Epidermal melanocyte (primary cell): ENCODE measurements around the gene KMT2B.
A peak's percentile ranks its signal among the peaks of the same experiment; 100 is the strongest.
"Not testable (repeated sequence)": the region's sequence is repeated elsewhere in the genome, so short reads cannot be mapped to it uniquely, and the experiment has no call there.

Experiments
- DNase-seq: peaks from one replicate; pipeline ENCODE4 v3.0.0; 2011; ENCODE audit warnings: low spot score; ENCODE audit not compliant: insufficient read length

KMT2B gene

DNA sequence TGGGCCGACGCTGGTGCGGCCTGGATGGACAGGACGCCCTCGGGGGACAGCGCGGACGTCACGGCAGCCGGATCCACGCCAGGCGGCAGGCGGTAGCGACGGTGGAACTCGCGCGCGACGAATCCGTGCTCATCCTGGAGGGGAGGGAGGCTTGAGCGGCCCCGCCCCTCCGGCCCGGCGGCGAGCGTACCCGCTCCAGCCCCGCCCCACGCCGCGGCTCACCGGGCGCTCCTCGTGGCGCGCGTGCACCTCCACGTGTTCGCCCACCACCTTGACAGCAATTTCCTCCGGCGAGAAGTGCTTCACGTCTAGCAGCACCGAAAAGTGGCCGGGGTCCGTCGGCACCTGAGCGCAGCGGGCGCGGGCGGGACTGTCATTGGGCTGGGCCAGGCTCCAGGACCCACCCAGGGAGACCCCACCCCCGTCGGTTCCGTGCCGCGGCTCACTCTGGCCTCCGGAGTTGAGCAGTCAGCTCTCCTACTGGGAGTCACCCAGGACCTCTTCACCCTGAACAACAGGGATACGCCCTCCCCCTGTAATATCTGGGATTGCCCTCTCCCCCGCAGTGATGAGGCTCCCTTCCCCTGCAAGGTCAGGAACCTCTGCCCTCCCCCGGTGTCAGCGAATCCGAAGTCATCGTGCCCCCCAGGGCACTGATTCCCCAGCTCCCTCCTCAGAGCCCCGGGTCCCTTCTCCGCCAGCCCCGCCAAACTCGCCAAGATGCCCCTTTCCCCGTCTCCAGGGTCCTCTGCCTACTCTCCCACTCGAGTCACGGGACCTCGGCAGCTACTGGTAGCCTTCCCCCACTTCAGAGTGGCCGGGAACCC is 38.0 kb downstream of the KMT2B start:
- no peak for DNase-seq

DNA sequence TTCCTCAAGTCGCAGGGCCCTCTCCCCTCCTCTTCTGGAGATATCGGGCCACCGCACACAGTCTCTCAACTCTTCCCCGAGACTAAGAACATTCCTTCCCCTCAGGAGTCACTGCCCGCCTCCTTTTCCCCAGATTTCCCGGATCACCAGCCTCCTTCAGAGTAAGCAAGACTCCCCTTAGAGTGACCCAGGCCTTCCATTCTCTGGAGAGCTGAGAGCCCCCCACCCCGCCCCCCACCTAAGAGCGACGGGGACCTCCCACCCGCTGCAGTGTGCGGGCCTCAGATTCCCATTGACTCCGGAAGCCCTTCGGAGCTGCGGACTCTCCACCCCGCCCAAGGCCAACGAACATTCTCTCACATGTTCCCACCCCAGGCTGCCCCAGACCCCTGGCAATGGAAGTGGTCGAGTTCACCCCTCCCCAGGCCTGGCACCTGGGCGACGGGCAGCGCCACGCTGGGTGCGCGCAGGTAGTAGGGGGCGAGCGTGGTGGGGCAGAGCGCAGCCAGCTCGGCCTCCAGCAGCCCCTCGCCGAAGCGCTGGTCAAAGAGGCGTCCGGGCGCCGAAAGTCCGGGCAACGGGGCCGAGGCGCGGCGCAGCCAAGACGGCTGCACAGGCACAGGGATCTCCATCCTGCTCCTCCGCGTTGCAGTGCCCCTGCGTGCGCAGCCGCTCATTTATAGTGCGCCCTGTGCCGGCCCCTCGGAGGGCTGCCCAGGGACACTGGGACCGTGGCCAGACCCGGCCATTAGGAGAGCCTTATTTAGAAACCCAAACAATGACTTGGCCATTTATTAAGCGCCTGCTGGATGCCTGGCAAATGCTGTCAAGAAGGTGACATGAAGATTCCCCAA is 38.8 kb downstream of the KMT2B start, which contains the start of gene HSPB6:
HSPB6 (minus strand) TSS at position 653 of the 854 bp plus-strand sequence; CDS start at position 632, 21 bp downstream.
- DNase-seq = no peak

DNA sequence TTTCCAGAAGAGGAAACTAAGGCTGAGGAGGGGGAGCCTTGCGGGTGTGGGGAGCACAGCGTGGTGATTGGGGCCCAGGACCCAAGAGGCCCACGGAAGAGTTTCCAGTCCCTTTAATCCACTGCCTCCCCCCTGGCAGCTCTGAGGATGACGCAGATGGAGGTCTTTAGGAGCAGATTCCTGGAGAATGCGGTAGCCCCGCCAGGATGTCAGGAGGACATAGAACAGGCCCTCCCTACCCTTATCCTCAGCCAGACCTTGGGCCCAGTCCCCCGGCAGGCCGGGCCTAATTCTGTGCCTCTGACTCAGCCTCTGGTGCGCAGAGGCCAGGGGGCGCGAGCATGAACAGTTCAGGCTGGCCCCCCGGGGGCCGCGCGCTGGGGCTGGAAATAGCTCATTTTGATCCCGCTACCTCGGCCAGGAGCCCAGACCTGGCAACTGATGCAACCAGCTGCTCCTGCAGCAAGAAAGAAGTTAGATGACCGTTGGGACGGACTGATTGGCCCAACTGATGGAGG is 39.5 kb downstream of the KMT2B start:
- no peak for DNase-seq

DNA sequence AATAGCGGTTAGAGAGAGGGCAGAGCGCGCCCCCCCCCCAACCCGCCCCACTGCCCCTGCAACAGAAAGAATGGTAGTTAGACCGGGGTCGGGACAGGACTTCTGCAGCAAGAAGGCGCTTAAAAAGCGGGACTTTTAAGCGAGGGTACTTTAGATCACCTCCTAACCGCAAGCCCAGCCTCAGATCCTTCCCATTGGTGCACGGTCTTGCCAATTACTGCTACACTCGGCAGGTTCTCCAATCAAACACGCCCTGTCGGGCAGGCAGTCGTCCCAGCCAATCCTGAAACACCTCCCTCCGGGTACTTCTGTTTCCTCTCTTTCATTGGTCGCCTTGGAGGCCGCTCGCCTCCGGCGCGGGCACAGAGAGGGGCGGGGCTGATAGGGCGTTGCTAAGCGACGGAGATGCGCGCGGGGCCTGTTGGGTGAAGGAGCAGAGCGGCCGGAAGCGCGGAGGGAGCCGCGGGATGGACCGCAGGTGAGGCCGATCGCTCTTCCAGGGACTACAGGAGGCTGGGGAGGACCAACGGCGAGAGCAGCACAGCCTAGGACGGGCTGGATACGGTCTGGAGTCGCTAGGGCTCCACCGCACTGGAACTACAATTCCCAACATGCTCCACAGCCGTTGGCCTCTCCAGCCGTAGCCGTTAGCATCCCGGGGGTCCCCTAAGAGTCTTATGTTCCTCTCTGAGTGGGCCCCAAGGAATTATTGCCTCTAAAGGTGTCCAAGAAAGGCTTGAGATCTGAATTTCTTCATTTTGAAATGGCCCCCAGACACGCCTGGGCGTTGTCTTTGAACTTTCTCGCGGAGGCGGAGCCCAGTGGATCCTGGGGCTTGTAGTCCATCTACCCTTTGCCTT is 40.2 kb downstream of the KMT2B start, which contains the start of gene PROSER3:
PROSER3 (plus strand) TSS at position 428 of the 860 bp plus-strand sequence; CDS start at position 468, 40 bp downstream.
- peak; percentile 96 for DNase-seq

DNA sequence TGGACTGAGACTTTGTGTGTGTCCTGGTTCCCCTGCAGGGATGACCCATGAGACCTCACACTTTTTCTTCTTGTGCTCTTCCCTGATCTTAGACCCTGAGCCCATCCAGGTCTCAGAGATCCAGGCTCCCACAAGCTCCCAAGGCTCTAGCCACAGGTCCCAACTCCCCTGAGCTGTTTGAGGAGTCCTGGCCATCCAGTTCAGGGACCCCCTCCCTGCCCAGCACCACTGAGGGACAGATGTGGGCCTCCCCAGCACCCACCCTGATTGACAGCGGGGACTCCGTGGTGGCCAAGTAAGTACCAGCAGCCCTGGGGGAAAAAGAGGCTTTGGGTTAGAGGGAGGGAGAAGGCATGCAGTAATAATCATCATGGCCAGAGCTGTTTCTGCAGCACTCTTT is 41.9 kb downstream of the KMT2B start:
- no peak for DNase-seq

DNA sequence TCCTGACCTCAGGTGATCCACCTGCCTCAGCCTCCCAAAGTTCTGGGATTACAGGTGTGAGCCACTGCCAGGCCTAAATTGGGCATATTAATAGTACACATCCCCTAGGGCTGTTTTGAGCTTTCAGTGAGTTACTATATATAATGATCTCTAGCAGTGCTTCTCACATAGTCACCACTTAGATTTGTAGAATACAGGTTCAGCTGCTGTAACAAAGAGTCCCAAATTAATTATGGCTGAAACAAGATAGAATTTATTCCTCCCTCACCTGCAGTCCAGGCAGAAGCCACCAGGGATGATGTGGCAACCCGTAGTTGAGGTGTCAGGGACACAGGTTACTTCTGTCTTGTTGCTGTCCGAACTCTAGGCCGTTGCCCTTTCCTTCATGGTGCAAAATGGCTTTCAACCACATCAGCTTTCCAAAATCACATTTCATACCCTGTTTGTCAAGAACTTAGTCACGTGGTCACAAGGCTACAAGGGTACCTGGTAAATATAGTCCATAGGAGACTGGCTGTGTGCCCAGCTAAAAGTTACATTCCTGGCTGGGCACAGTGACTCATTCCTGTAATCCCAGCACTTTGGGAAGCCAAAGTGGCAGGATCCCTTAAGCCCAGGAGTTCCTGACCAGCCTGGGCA is 43.0 kb downstream of the KMT2B start:
- no peak for DNase-seq

DNA sequence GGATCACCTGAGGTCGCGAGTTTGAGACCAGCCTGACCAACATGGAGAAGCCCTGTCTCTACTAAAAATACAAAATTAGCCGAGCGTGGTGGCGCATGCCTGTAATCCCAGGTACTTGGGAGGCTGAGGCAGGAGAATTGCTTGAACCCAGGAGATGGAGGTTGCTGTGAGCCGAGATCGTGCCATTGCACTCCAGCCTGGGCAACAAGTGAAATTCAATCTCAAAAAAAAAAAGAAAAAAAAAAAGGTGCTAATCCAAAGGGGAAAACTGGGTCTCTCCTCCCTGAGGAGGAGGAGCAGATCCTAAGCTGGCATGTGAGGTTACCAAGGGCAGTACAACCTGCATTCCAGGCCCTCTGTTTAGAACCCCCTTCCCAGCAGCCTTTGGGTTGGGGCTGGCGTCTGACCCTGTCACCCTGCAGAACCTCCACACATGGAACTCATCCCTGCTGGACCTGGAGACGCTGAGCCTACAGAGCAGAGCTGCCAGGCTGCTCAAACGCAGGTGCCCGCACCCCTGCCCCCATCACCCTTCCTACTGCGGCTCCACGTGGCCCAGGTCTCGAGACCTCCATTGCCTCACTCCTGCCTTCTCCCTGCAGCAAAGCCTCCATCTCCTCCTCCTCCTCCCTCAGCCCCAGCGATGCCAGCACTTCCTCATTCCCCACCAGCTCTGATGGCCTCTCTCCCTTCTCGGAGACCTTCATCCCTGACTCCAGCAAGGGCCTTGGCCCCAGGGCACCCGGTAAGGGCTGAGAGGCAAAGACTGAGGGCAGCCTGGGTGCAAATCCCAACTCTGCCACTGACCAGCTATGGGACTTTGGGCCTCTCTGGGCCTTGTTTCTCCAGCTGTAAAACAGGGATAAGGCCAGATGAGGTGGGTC is 46.9 kb downstream of the KMT2B start:
- no peak for DNase-seq

DNA sequence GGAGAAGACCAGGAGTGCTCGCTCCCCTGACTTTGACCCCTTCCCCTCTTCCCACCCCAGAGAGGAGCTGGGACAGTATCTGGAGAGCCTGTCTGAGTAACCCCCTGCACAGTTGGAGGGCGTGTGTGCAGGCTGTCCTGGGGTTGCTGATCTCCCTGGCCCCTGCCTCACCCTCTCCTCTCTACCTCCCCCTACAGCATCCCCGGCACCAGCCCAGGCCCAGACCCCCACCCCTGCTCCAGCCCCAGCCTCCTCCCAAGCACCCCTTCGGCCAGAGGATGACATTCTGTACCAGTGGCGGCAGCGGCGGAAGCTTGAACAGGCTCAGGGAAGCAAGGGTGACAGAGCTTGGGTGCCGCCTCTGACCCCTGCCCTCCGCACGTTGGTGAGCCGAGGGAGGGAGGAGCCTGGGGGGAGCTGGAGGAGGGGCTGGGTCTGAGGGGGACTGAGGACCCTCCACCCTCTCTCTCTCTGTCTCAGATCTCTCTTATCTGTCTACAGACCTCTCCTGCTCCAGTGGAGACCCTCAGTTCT is 48.8 kb downstream of the KMT2B start:
- no peak for DNase-seq

DNA sequence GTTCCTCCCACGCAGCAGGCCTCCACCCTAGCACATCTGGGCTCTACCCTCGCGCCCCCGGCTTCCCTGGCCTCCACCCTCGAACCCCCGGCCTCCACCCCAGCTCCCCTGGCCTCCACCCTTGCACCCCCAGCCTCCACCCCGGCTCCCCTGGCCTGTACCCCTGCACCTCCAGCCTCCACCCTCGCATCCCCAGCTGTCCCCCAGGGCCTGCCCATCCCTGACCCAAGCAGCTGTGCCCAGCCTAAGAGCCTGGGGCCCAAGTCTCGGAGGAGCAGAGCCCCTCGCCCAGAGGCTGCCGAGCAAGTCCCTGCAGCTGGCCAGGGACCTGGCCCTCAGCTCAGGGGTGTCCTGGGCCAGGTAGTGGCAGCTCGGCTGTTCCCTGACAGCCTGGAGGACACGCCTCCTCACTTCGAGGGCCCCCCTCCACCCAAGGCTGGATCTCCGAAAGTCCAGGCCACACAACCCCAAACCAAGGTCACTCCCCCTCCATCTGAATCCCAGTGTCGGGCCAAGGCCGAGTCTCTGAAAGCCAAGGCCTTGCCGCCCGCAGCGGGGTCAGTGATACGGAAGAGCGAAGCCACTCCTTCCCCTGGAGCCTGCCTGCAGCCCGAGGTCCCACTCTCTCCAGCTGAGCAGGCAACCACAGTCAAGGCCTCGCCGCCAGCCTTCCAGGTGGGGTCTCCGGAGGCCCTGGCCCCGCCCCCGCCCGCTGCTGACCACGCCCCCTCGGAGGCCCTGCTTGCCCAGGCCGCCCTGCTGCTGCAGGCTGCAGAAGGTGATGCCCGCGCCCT is 49.7 kb downstream of the KMT2B start:
- no peak for DNase-seq

DNA sequence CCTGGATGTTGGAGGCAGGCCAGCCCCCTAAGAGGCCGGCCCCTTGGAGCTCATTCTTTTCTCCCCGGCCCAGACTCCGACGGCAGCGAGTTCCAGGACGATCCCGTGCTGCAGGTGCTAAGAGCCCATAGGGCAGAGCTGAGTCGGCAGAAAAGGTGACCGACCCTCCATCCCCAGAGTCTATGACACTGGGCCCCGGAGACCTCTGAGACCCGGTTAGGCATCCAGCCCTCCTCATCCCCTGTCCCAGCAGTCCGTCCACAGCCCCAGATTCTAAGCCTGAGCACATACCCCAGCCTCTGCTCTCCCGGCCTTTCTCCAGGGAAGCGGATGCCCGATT is 50.2 kb downstream of the KMT2B start:
- no peak for DNase-seq

DNA sequence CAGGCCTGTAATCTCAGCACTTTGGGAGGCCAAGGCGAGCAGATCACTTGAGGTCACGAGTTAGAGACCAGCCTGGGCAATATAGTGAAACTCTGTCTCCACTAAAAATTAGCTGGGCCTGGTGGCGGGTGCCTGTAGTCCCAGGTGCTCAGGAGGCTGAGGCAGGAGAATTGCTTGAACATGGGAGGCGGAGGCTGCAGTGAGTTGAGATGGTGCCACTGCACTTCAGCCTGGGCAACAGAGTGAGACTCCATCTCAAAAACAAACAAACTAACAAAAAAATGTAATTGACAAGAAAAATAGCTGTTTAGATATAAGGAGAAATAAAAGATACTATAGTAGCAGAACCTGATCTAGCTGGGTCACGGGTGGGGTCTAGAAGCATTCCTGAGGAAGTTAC is 54.6 kb downstream of the KMT2B start:
- DNase-seq = not testable (repeated sequence)

DNA sequence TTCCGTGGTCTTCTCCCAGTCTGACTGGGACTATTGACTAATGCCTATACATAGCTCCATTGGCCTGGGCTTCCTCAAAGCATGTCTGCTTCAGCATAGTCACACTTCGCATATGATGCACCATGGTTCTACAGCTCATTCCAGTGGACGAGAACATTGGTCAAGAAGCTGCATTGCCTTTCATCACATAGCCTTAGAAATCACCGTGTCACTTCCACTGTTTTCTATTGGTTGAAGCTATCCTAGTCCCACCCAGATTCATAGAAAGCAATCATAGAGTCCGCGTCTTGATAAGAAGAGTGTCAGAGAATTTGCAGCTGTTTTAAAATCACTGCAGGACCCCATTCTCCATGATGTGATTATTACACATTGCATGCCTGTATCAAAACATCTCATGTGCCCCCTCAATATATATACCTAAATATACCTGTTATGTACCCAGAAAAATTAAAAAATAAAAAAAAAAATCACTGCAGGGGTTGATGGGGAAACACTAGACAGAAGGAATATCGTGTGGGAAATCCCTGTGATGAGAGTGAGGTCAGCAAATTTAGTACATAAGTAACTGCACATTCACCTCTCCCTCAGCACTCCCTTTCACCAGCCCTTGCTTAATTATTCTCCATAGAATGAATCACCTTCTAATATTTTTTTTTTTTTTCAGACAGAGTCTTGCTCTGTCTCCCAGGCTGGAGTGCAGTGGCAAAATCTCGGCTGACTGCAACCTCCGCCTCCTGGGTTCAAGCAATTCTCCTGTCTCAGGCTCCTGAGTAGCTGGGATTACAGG is 55.4 kb downstream of the KMT2B start:
- no peak for DNase-seq

DNA sequence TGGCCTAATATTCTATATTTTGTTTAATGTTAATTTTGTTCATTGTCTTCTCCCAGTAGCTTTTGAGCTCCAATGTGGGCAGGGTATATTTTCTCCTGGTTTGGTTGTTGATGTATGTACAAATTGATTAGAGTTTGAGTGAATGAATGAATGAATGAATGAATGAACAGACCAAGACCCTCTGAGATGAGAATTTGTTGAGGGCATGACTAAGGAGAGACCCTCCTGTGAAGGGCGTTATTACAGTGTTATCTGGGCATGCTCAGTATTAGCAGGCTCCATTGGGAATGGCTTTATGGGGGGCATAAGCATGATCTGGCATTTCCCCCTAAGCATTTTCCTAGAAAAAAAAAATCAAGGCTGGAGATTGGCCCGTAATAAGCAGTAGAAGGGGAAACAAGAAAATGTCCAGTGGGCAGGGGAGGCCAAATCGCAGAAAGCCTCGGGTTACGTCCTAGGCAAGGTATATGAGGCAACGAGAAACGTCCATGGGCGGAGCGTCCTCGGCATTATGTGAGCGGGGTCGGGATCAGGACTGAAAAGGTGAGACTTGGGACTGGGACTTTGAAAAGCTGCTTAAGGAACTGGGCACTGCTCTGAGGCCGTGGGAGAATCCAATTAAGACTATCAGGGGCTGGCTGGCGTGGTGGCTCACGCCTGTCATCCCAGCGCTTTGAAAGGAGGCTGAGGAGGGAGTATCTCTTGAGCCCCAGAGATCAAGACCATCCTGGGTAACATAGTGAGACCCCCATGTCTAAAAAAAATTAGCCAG is 56.7 kb downstream of the KMT2B start:
- no peak for DNase-seq

DNA sequence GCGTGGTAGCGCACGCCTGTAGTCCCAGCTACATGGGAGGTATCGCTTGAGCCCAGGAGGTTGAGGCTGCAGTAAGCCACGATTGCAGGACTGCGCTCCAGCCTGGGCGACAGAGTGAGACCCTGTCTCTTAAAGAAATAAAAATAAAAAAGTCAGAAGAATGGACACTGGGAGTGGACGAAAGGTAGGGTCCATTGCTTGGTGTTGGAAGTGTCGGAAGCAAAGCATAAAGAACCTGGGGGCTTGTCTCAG is 57.2 kb downstream of the KMT2B start:
- DNase-seq = no peak

DNA sequence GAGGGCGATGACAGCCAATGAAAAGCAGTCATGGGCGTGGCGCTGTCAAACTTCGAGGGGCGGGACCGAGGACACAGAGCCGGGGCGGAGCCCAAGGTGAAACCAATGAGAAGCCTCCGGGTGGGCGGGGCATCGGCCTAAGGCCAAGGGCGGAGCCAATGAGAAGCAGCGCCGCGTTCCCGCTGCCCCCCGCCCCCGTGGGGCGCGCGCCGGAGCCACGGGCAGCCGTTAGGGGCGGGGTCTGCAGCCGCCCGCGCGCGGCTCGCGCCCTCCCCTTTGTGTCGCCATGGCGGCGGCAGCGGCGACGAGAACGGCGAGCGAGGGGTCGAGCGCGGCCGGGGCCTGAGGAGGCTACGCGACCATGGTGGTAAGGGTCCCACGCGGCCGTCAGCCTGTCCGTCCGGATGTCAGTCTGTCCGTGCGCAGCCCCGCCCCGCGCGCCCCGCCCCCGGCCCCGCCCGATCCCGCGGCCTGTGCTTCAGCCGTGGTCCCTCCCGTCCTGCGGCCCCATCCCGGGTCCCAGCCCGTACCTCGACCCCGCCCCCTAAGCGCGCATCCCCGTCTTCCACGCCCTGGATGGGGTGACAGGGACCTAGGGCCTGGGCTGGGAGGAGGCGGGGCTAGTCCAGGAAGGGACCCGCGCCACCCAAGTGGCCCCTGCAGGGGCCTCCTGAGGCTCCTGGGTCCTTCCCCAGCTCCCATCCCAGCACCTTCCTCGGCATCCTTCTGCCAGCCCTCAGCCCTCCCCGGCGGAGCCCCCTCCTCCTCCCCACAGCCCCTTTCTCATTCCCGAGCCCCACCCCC is 57.7 kb downstream of the KMT2B start, which contains the start of gene ARHGAP33:
ARHGAP33 (plus strand) TSS at position 267 of the 804 bp plus-strand sequence; CDS start at position 362, 95 bp downstream.
- peak; percentile 98 for DNase-seq

DNA sequence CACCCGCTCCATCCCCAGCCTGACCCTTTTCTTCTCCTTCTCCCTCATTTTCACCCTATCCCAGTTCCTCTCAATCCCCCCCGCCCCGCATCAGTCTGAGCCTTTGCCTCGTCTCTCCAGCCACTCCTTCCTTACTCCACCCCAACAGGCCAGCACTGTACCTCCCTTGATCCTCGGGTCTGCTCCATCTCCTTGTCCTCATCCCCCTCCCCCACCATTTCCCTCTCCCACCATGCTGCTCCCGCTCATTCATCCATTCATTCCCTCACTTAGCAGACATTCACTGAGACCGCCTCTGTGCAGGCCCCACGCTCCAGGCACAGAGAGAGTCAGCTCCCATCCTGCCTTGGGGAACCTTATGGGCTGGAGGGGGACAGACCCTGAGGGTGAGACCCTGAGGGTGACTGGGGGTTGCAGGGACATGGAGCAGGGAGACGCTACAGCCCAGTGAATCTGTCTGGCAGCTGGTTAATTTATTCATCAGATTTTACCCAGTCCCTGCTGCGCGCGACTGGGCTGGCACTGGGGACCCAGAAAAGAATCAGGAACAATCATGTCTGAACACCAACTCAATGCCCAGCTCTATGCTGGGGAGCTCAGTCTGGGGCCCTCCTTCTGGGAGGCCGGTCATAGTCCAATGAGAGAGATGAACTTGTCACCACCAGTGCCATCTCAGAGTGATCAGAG is 58.4 kb downstream of the KMT2B start:
- DNase-seq = no peak
